GM19025 (cell line): Measurements from ENCODE around the gene FKTN.

Experiments
- ATAC-seq: cut with Tn5 transposase; IDR thresholded peaks from one replicate; pipeline ENCODE4 v1.9.1; 2021; ENCODE audit warnings: mild to moderate bottlenecking, low read depth, moderate library complexity; ENCODE audit not compliant: unreplicated experiment

Gene FKTN

DNA sequence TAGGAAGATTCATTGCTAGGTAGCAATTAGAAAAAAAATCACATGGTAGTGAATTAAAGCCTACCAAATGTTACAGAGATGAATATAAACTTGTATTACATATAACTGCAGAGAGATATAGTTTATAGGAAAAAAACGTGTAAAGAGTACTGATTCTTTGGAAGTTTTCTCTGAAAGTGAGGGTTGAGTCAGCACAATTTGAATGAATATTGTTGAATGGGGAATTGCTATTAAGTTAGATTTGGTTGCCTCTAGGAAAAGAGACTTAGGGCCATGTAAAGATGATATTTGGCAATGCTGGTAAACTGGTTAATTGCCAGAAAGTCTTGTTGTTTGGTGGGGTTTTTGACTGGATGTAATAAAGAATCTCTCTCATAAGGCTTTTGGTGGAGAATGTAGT, 67.2 kb downstream of the FKTN start:
- no peak for ATAC-seq

DNA sequence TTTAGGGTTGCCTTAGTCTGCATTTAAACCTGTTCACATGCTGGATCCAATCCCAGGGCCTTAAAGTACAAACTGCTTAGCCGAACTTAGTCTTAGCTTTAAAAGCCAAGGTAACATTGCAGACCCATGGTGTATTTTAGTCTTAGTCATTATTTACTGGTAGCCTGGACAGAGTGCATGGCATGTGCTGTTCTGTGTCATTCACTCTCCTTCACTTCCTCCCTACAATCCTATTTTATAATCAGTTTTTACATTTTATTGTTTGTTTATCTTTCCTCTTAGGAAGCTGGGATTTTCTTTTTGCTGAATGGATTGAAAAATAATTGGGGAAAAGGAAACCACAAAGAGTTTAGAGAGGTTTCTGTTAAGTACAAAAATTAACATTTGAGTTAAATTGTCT, 74.9 kb downstream of the FKTN start:
- ATAC-seq = no peak

DNA sequence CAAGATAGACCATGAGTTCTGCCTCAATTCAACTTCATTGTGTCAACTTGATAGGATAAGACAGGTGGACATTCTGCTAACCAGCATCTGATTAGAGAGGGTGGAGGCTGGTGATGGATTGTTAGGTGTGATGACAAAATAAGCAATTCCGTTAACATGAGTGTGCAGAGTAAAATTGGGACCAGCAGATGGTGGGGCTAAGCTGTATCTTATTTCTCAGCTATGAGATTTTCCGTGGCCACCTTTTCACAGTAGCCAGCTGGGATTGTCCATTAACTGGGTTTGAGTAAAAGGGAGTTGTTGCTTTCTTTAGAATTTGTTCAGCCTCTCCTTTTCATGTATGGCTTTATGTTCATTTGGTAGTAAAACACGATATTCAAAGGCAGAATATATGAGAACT, 75.5 kb downstream of the FKTN start:
- ATAC-seq = no peak

GRCh38 chr9:105636331-105636730, 78.4 kb downstream of the FKTN start:
- ATAC-seq = no peak

DNA sequence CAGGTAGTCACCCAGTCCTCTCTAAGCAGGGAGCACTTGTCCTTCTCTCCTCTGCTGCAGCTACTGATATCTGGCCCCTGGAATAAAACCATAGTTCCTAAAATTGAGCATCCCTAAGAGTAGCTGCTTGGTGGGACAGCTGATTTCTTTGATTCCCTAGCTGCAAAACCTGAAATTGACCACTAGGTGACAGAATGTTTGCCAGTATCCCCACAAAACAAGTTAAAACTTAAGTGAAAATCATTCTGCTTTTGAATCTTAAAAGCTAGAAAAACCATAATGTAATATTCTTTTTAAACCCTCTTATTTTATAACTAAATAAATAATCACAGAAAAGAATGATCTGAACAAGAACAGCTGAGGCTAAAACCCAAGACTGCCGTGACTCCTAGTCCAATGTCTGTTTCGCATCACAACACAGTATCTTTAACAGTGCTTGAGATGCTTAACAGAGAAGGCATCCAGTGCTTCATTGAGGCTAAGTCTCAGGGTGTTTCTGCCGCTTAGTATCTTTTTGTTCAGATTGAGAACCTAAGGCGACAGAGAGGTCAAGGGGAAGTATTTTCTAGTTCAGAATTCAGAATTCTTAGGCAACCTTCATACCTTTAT, 80.0 kb downstream of the FKTN start:
- no peak for ATAC-seq

DNA sequence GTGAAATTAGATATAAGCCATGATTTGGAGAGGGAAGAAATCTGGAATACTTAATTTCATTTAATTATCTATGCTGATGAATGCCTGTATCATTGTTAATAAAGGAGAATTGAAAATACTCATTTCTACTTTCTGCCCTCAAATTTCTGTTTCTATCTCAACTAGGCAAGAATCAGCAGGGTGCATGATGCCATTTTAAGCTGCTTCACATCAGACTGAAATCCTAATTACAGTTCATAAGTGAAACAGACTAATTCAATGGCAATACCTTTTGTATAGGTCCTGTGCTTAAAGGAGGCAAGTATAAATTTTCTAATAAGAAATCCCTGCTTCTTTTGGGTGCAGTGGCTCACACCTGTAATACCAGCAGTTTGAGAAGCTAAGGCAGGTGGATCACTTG, 82.0 kb downstream of the FKTN start:
- no peak for ATAC-seq

DNA sequence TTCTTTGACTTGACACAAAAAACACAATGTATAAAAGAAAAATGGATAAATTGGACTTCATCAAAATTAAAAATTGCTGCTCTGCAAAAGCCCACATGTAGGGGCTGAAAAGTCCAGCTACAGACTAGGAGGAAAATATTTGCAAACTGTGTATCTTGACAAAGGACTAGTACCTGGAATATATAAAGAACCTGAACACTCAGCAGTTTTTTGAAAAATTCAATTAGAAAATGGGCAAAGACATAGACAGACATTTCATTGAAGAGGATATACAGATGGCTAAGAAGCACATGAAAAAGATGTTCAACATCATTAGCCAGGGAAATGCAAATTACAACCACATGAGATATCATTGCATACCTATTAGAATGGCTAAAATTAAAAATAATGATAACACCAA, 85.9 kb downstream of the FKTN start:
- ATAC-seq = no peak

DNA sequence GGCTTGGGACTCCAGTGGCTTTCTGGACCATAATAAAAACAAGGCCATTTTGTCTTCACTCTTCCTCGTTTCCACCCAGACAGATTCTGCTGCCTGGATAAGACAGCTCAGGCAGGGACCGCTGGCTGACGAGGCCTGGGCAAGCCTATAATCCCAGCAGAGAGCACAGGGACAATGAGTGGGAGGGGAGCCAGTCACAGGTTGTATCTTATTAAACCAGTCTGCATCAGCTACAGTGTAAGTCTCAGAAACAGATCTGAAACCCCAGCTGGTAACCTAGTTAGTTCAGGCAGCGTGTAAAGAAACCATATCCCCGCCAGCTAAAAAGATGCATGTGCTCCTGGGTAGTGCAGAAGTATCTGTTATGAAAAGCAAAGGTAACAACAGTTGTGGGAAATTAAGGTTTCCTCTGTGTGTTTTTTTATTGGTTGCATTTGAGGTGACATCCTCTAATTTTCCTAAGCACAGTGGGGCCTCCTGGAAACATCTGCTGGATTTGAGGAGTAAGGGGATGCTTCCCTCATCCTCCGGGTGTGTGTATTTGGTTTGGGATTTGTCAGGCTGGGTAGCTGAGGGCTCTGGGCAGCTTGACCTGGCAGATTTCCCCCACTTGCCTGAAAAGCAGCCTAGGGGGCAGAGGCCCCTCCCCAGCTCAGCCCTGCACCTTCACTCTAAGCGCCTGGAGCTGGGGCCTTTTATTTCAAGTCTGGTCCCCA, 89.1 kb downstream of the FKTN start:
- no peak for ATAC-seq

DNA sequence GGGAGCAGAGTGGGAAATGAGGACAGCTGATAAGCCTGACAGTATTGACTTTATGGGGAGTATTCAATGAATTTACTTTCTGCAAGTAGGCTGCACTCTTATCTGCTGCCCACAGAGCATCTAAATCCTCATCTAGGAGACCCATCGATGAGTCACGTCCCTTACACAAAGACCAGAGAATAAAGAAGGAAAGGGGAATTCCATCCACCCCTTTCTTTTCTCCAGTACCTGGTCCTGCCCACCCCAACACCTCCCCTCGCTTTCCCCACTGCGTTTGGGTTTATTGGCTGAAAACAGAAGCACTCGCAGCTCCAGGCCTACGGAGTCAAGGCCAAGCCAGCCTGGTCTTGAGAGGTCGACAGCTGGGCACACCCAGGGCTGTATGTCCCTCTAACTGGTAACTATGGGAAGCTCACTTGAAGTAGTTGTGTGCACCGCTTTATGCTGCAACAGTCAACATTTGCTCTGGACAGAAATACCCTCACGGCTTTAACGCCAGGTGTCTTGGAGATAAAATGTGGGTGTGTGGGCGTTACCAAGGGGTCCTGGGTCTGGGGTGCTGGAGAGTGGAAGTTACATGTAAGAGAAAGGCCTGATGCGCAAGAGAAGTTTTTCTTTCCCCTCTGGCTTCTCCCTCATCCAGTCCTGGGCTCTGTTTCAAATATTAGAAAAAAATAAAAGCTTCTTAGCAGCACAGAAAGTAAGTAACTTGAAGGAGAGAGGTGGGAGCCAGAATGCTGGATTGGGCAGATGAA, 89.8 kb downstream of the FKTN start:
- no peak for ATAC-seq

DNA sequence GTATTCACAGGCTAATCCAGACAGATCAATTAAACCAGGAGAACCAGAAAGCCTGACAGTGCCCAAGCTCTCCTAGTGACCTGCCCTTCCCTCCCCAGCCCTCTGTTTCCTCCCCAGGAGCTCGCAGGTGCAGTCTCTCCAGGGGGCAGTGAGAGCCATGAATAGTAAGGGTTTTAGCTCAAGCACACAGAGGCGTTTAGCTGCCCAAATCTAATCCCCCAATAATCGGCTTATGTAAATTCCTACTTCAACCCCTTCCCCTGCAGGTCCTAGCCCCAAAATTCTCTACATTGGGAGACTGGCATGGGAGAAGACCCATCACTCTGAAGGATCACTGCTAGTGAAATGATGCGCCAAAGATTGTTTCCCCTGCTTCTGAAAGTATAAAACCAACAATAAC, 93.9 kb downstream of the FKTN start:
- ATAC-seq = no peak

GRCh38 chr9:105656131-105656921, 98.4 kb downstream of the FKTN start:
- ATAC-seq = peak; percentile 64

DNA sequence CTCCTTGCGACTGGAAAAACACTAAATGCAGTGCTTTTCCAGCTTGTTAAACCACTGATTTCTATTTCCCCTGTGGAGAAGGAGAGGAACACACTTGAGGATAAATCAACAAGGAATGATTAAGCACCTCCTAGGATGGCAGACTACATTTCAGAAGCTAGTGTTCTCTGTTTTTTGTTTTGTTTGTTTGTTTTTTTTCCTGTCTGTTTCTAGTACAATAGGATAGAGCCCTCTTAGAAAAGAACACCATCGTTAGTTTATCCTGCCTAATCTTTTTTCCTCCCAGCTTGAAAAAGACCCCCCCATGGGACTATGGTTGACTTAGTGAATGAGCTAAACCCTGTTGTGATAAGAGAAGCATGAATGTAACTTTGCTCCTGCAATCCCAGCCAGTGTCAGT, 100.4 kb downstream of the FKTN start:
- no peak for ATAC-seq

- no peak for ATAC-seq
These were observed 103.1 kb downstream of the FKTN start for GRCh38 chr9:105661011-105661410.

- ATAC-seq = peak; percentile 83
These were observed 104.5 kb downstream of the FKTN start, which contains the start of gene TAL2 for GRCh38 chr9:105662184-105663104. TAL2 (plus strand) TSS chr9:105662457; CDS start chr9:105662497, 40 bp downstream.

- ATAC-seq = no peak
These were observed 106.0 kb downstream of the FKTN start for GRCh38 chr9:105663914-105664313.

GRCh38 chr9:105667867-105668266, 109.9 kb downstream of the FKTN start:
- ATAC-seq = no peak

- ATAC-seq = no peak
These were observed 112.4 kb downstream of the FKTN start for GRCh38 chr9:105670315-105670714.

- no peak for ATAC-seq
These were observed 112.8 kb downstream of the FKTN start for GRCh38 chr9:105670775-105671174.

DNA sequence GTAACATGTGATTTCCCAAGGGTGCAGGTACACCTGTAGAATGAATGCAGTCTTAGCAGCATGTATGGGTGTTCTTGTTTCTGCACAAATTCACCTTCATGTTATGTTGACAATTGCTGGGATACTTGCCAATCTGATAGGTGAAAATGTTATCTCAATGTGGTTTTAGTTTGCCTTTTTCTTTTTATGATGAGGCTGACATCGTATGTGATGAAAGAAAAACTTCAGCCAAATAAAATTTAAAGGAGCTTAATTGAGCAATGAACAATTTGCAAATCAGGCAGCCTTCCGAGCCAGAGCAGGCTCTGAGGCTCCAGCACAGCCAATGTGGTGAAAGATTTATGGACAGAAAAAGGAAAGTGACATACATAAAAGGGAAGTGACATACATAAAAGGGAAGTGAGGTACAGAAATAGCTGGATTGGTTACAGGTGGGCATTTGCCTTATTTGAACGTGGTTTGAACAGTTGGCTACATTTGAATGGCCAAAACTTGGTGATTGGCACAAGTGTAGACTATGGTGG, 114.8 kb downstream of the FKTN start:
- ATAC-seq = no peak
